Type B pancreatic cell (in vitro differentiated cells): ENCODE data around the gene TRAPPC10. TPM values are rescaled to one million over a fixed set of nuclear protein-coding genes. Genes with fewer than 3 reads are reported as not detected.
"Not testable (repeated sequence)": the region's sequence is repeated elsewhere in the genome, so short reads cannot be mapped to it uniquely, and the experiment has no call there.

Experiments
- DNase-seq: peaks from one replicate; pipeline ENCODE4 v3.0.0; 2021; ENCODE audit warnings: mixed read lengths; ENCODE audit not compliant: unreplicated experiment; ENCODE audit errors: extremely low spot score
- H3K27ac Mint-ChIP-seq: 2 replicates; pipeline ENCODE4 v1.8.0; 2021; ENCODE audit warnings: mild to moderate bottlenecking, mixed read lengths
- H3K27me3 Mint-ChIP-seq: 2 replicates; pipeline ENCODE4 v1.8.0; 2021; ENCODE audit warnings: mixed read lengths
- H3K36me3 Mint-ChIP-seq: 2 replicates; pipeline ENCODE4 v1.8.0; 2021; ENCODE audit warnings: mixed read lengths
- H3K4me1 Mint-ChIP-seq: one replicate; pipeline ENCODE4 v1.8.0; 2021; ENCODE audit warnings: mixed read lengths; ENCODE audit not compliant: unreplicated experiment
- H3K4me3 Mint-ChIP-seq: 2 replicates; pipeline ENCODE4 v1.8.0; 2021; ENCODE audit warnings: mild to moderate bottlenecking, mixed read lengths
- H3K9me3 Mint-ChIP-seq: 2 replicates; pipeline ENCODE4 v1.8.0; 2021; ENCODE audit warnings: mixed read lengths
- total RNA-seq: library from RNA; stranded (reverse); gene quantifications from 2 replicates; pipeline ENCODE4 v1.2.1, GENCODE V29; 2021; ENCODE audit warnings: low replicate concordance

Gene TRAPPC10
- total RNA-seq, 1 donor from 2014 or later: 33.7 TPM

- not testable (repeated sequence) for H3K27ac Mint-ChIP-seq, DNase-seq, H3K9me3 Mint-ChIP-seq, H3K4me1 Mint-ChIP-seq, H3K4me3 Mint-ChIP-seq, H3K27me3 Mint-ChIP-seq, H3K36me3 Mint-ChIP-seq
Observed at GRCh38 chr21:44139787-44140551, 127.9 kb downstream of the TRAPPC10 start.

- not testable (repeated sequence) for H3K27ac Mint-ChIP-seq, H3K4me3 Mint-ChIP-seq, DNase-seq, H3K4me1 Mint-ChIP-seq, H3K9me3 Mint-ChIP-seq, H3K27me3 Mint-ChIP-seq, H3K36me3 Mint-ChIP-seq
Observed at GRCh38 chr21:44140552-44140932, 128.4 kb downstream of the TRAPPC10 start.

GRCh38 chr21:44142470-44142869 is 130.4 kb downstream of the TRAPPC10 start:
- not testable (repeated sequence) for H3K36me3 Mint-ChIP-seq, H3K9me3 Mint-ChIP-seq, DNase-seq, H3K4me1 Mint-ChIP-seq, H3K27ac Mint-ChIP-seq, H3K4me3 Mint-ChIP-seq, H3K27me3 Mint-ChIP-seq

GRCh38 chr21:44143380-44143779 is 131.3 kb downstream of the TRAPPC10 start:
- H3K9me3 Mint-ChIP-seq, DNase-seq, H3K27me3 Mint-ChIP-seq, H3K4me3 Mint-ChIP-seq, H3K27ac Mint-ChIP-seq, H3K4me1 Mint-ChIP-seq, H3K36me3 Mint-ChIP-seq: not testable (repeated sequence)

GRCh38 chr21:44143996-44144395 is 131.9 kb downstream of the TRAPPC10 start:
- DNase-seq, H3K27me3 Mint-ChIP-seq, H3K9me3 Mint-ChIP-seq, H3K36me3 Mint-ChIP-seq, H3K4me3 Mint-ChIP-seq, H3K4me1 Mint-ChIP-seq, H3K27ac Mint-ChIP-seq: not testable (repeated sequence)

- not testable (repeated sequence) for H3K4me3 Mint-ChIP-seq, H3K27ac Mint-ChIP-seq, H3K27me3 Mint-ChIP-seq, H3K4me1 Mint-ChIP-seq, H3K9me3 Mint-ChIP-seq, H3K36me3 Mint-ChIP-seq, DNase-seq
Observed at GRCh38 chr21:44144784-44145602, 132.9 kb downstream of the TRAPPC10 start.

GRCh38 chr21:44145616-44146015 is 133.5 kb downstream of the TRAPPC10 start:
- H3K4me3 Mint-ChIP-seq, H3K36me3 Mint-ChIP-seq, DNase-seq, H3K9me3 Mint-ChIP-seq, H3K4me1 Mint-ChIP-seq, H3K27me3 Mint-ChIP-seq, H3K27ac Mint-ChIP-seq: not testable (repeated sequence)

- H3K4me3 Mint-ChIP-seq, H3K9me3 Mint-ChIP-seq, DNase-seq, H3K36me3 Mint-ChIP-seq, H3K27me3 Mint-ChIP-seq, H3K4me1 Mint-ChIP-seq, H3K27ac Mint-ChIP-seq: not testable (repeated sequence)
Observed at GRCh38 chr21:44147108-44147507, 135.0 kb downstream of the TRAPPC10 start.

GRCh38 chr21:44150255-44150654 is 138.1 kb downstream of the TRAPPC10 start:
- not testable (repeated sequence) for DNase-seq, H3K4me1 Mint-ChIP-seq, H3K4me3 Mint-ChIP-seq, H3K27ac Mint-ChIP-seq, H3K27me3 Mint-ChIP-seq, H3K36me3 Mint-ChIP-seq, H3K9me3 Mint-ChIP-seq

GRCh38 chr21:44153214-44153888 is 141.2 kb downstream of the TRAPPC10 start:
- H3K27me3 Mint-ChIP-seq, H3K4me3 Mint-ChIP-seq, DNase-seq, H3K9me3 Mint-ChIP-seq, H3K4me1 Mint-ChIP-seq, H3K27ac Mint-ChIP-seq, H3K36me3 Mint-ChIP-seq: not testable (repeated sequence)

GRCh38 chr21:44153889-44154228 is 141.8 kb downstream of the TRAPPC10 start:
- not testable (repeated sequence) for H3K27me3 Mint-ChIP-seq, H3K9me3 Mint-ChIP-seq, DNase-seq, H3K36me3 Mint-ChIP-seq, H3K4me3 Mint-ChIP-seq, H3K4me1 Mint-ChIP-seq, H3K27ac Mint-ChIP-seq

GRCh38 chr21:44154816-44155230 is 142.7 kb downstream of the TRAPPC10 start:
- DNase-seq, H3K9me3 Mint-ChIP-seq, H3K36me3 Mint-ChIP-seq, H3K27me3 Mint-ChIP-seq, H3K27ac Mint-ChIP-seq, H3K4me3 Mint-ChIP-seq, H3K4me1 Mint-ChIP-seq: not testable (repeated sequence)

GRCh38 chr21:44155231-44155993 is 143.3 kb downstream of the TRAPPC10 start:
- not testable (repeated sequence) for H3K9me3 Mint-ChIP-seq

More at GRCh38 chr21:44155231-44155993, 143.3 kb downstream of the TRAPPC10 start:
- H3K27me3 Mint-ChIP-seq, H3K4me3 Mint-ChIP-seq, DNase-seq, H3K4me1 Mint-ChIP-seq, H3K27ac Mint-ChIP-seq, H3K36me3 Mint-ChIP-seq: not testable (repeated sequence)
